PFSK-1 (cell line): Measurements from ENCODE around the gene CORO1C.

Experiments used
- FOXP2 ChIP-seq: optimal IDR thresholded peaks from 2 replicates; pipeline ENCODE3; 2011; ENCODE audit warnings: borderline replicate concordance, control low read depth, inconsistent platforms; ENCODE audit not compliant: insufficient read depth; ENCODE audit errors: extremely low read length, extremely low read depth
- POLR2AphosphoS5 ChIP-seq: IDR thresholded peaks from 2 replicates; pipeline ENCODE4 v1.6.1; 2012; ENCODE audit warnings: low read depth, mild to moderate bottlenecking, control low read depth, low read length, moderate library complexity
- SIN3A ChIP-seq: IDR thresholded peaks from 2 replicates; pipeline ENCODE4 v1.6.1; 2012; ENCODE audit warnings: mild to moderate bottlenecking, low read length, moderate library complexity, borderline replicate concordance; ENCODE audit not compliant: insufficient read depth
- TAF1 ChIP-seq: IDR thresholded peaks from 2 replicates; pipeline ENCODE4 v1.6.1; 2012; ENCODE audit warnings: low read length, control low read depth, borderline replicate concordance; ENCODE audit not compliant: insufficient read depth
- TF ChIP-seq, protein P1 (sequence below), 2 experiments: IDR thresholded peaks; 2 replicates each; pipeline versions ENCODE4 v1.6.1 to v1.8.0; 2011 to 2012; ENCODE audit warnings: low read depth in 2 of 2, low read length in 2 of 2, control low read depth in 1 of 2, inconsistent platforms in 1 of 2, mild to moderate bottlenecking in 1 of 2, moderate library complexity in 1 of 2; ENCODE audit not compliant: insufficient read depth in 1 of 2

Gene CORO1C

DNA sequence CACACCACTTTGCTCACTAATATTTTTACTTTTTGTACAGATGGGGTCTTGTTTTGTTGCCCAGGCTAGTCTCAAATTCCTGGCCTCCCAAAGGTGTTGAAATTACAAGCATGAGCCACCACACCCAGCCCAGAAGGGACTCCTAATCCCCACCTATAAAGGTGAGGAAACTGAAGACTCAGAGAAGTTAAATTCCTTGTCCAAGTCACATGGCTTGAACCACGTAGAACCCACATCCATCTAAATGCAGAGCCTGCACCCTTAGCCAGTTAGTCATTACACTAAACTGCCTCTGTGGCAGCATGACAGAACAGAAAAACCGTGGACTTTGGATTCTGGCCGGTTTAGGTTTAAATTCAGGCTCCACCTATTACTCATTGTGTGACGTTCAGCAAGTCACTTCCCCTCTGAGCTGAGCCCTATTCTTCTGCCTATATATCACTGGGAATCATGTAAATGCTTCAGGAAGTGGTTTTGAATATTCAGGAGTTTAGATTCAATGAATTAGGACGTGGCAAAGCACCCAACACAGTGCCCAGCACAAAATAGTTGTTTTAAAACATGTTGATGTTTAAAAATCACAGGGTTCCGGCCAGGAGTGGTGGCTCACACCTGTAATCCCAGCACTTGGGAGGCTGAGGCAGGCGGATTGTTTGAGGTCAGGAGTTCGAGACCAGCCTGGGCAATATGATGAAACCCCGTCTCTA lies 3.0 kb upstream of the CORO1C start:
- no peak for TF ChIP-seq POLR2AphosphoS5
- TF ChIP-seq, protein P1, sequence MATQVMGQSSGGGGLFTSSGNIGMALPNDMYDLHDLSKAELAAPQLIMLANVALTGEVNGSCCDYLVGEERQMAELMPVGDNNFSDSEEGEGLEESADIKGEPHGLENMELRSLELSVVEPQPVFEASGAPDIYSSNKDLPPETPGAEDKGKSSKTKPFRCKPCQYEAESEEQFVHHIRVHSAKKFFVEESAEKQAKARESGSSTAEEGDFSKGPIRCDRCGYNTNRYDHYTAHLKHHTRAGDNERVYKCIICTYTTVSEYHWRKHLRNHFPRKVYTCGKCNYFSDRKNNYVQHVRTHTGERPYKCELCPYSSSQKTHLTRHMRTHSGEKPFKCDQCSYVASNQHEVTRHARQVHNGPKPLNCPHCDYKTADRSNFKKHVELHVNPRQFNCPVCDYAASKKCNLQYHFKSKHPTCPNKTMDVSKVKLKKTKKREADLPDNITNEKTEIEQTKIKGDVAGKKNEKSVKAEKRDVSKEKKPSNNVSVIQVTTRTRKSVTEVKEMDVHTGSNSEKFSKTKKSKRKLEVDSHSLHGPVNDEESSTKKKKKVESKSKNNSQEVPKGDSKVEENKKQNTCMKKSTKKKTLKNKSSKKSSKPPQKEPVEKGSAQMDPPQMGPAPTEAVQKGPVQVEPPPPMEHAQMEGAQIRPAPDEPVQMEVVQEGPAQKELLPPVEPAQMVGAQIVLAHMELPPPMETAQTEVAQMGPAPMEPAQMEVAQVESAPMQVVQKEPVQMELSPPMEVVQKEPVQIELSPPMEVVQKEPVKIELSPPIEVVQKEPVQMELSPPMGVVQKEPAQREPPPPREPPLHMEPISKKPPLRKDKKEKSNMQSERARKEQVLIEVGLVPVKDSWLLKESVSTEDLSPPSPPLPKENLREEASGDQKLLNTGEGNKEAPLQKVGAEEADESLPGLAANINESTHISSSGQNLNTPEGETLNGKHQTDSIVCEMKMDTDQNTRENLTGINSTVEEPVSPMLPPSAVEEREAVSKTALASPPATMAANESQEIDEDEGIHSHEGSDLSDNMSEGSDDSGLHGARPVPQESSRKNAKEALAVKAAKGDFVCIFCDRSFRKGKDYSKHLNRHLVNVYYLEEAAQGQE (IDR thresholded peaks at IDR 0.05; ENCODE audit: insufficient read depth in 1 of 2, low read depth in 2 of 2, low read length in 2 of 2), result no peak
- TF ChIP-seq TAF1, result no peak
- TF ChIP-seq FOXP2, result no peak
- no peak for TF ChIP-seq SIN3A

DNA sequence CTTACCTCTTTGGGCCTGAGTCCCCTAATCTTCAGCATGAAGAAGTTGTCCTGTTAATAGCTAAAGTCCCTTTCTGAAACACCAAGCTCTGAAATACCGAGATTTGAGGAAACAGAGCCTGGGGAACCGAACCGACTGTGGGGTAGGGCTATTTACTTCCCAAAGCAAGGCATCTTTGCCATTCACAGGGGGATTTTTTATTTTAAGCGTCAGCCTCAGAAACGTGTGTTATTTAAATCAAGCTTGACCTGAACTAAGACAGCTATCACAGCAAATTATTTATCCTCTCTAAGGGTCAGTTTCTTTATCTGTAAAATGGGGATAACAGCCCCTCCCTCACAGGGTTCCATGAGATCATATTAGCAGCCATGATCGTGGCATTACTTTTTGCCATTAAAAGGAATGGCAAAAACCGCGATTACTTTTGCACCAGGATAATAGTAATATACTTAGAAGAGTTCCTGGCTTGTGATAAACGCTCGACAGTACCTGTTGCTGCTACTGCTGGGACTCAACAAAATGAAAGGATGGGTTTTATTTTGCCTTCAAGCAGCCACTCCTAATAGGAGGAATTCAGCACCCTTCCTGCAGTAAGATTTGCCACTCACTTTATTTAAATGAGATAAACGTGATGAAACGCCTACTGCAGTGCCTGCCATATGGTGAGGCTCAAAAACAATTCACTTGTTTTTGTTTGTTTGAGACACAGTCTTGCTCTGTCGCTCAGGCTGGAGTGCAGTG lies 1.3 kb upstream of the CORO1C start:
- TF ChIP-seq FOXP2 (no peak), TAF1 (no peak), SIN3A (no peak), POLR2AphosphoS5 (no peak)
- TF ChIP-seq, protein P1 (IDR thresholded peaks at IDR 0.05; ENCODE audit: insufficient read depth in 1 of 2, low read depth in 2 of 2, low read length in 2 of 2), result no peak

DNA sequence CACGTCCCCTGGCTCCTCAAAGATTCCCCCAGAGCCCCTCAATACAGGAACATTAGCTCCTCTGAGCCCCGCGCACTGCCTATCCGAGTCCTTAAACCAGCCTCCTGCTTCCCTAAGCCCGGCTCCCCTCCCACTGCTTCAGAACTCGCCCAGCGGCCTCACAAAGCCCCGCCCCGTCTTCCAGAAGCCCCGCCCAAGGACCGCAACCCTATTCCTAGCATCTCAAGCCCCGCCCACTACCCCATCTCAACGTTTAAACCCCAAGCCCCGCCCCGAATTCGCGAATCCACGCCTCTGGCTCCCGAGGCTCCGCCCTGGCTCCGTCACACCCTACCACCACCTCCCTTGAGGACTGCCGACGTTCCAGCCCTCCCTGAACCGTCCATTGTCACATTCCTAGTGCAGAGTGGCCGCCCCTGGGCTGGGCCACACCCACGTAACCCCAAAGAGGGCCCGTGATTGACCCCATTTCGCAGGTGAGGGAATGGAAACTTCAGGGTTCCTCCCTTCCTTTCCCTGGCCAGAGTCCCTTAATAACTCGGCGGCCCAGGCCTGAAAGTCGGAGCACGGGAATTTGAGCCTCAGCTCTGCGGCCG lies 646 bp upstream of the CORO1C start:
- TF ChIP-seq FOXP2 (no peak), POLR2AphosphoS5 (peak; percentile 69)
- TF ChIP-seq, protein P1 (IDR thresholded peaks at IDR 0.05; ENCODE audit: insufficient read depth in 1 of 2, low read depth in 2 of 2, low read length in 2 of 2), result no peak

DNA sequence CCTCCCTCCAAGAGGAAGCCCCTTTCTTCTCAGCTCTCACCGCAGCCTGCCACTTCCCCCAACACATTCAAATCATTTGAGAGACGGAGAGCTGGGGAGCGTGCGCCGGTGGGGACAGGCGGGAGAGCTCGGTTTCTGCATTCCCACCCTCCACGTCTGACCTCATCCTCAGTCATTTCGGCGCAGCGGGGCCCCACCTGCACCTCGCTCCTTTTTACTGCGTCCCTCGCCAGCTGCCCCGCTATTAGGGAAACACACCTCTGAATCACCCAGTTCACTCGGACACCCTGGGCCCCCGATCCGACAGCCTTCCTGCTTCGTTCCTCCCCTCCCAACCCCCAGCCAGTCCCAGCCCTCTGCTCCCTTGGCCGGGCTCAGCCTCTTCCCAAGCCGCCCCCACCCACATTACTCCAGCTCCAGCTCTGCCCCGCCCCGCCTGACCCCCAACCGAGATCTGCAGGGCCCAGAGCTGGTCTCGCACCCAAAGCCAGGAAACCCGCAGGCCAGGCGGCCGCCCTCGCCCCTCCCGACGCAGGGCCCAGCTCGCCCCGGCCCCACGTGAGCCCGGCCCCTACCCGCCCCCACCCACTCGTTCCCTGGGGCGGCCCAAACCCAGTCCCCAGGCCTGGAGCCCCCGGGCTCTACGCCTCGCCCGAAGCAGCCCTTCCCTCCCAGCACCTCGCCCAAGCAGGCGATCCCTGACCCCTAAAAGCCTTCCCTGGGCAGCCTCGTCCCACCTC lies 783 bp downstream of the CORO1C start:
- 0 out of 2 replicates have a peak, but pooled peaks have one; percentile 23 for TF ChIP-seq POLR2AphosphoS5
- TF ChIP-seq TAF1, result peak; percentile 35; the same call in 1 of the 2 replicates
- TF ChIP-seq SIN3A, result no peak
- no peak for TF ChIP-seq FOXP2

DNA sequence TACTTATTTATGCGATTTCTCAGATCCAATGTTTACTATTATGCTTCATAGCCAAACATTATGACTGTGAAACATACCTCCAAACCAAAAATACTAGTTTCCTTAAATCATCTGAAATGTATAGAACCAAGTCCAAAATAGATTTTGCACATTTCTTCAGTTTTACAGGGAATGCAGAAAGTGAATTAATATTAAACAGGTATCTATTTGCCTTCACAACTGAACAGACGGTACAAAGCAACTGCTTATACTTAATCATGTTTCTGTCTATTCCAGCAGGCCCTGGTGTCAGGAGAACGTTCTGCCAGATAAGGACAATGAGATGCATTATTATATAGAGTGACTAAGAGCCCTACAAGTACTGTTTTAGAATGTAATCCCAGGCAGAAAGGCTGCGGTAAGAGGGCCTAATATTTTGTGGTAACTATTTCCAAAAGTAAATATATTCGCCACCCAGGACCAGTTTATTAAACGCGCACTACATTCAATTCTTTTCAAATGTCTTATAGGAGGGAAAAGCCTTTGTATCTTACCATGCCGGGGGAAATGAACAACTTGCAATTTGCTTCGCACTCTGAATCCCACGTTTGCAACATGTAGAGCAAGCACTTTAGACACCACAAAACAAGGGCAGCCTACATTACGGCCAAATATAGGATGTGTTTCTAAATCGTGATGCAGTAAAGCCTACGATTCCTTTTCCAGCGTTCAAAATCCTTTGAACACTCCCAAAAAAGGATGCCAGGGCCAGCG lies 1.5 kb downstream of the CORO1C start:
- 0 out of 2 replicates have a peak, but pooled peaks have one; percentile 54 for TF ChIP-seq SIN3A
- TF ChIP-seq, protein P1 (IDR thresholded peaks at IDR 0.05; ENCODE audit: insufficient read depth in 1 of 2, low read depth in 2 of 2, low read length in 2 of 2), result no peak
